ENCODE data around the gene CDKN2C.
"Not testable (repeated sequence)": the region's sequence is repeated elsewhere in the genome, so short reads cannot be mapped to it uniquely, and the experiment has no call there.

The CDKN2C gene

GRCh38 chr1:50949286-50949982 lies 20.6 kb upstream of the CDKN2C start:
- no peak for TF ChIP-seq CTCF (conservative IDR thresholded peaks at IDR 0.05; ENCODE audit: low read depth, low read length)
- DNase-seq (ENCODE audit: low read depth): no peak

GRCh38 chr1:50950396-50950795 lies 19.6 kb upstream of the CDKN2C start:
- TF ChIP-seq CTCF (conservative IDR thresholded peaks at IDR 0.05; ENCODE audit: low read depth, low read length): no peak
- no peak for DNase-seq (ENCODE audit: low read depth)
- no peak overlapping the region for H3K4me3 ChIP-seq (ENCODE audit: low read length)

More at GRCh38 chr1:50949286-50949982, 20.6 kb upstream of the CDKN2C start:
- H3K4me3 ChIP-seq (ENCODE audit: low read length): no peak overlapping the region

GRCh38 chr1:50952566-50952965 lies 17.5 kb upstream of the CDKN2C start:
- H3K4me3 ChIP-seq (ENCODE audit: low read length); DNase-seq (ENCODE audit: low read depth): not testable (repeated sequence)

GRCh38 chr1:50955116-50955515 lies 14.9 kb upstream of the CDKN2C start:
- no peak for DNase-seq (ENCODE audit: low read depth)
- H3K4me3 ChIP-seq (ENCODE audit: low read length): no peak overlapping the region
- TF ChIP-seq CTCF (conservative IDR thresholded peaks at IDR 0.05; ENCODE audit: low read depth, low read length): no peak

- no peak for DNase-seq (ENCODE audit: low read depth)
- H3K4me3 ChIP-seq (ENCODE audit: low read length): peak overlapping the region; percentile 97
- no peak for TF ChIP-seq CTCF (conservative IDR thresholded peaks at IDR 0.05; ENCODE audit: low read depth, low read length)
Measured at GRCh38 chr1:50959303-50959912, 10.6 kb upstream of the CDKN2C start.

- DNase-seq (ENCODE audit: low read depth): peak; percentile 92
- H3K4me3 ChIP-seq (ENCODE audit: low read length): peak within 1 kb of the TSS; percentile 97
- no peak for TF ChIP-seq CTCF (conservative IDR thresholded peaks at IDR 0.05; ENCODE audit: low read depth, low read length)
Measured at GRCh38 chr1:50959913-50960844, 9.9 kb upstream of the CDKN2C start, which contains the start of gene FAF1. TSS of gene FAF1 (minus strand) at chr1:50960267. CDS start at chr1:50959811, 456 bp downstream.

GRCh38 chr1:50964863-50965262 lies 5.2 kb upstream of the CDKN2C start:
- no peak for DNase-seq (ENCODE audit: low read depth)
- no peak overlapping the region for H3K4me3 ChIP-seq (ENCODE audit: low read length)
- TF ChIP-seq CTCF (conservative IDR thresholded peaks at IDR 0.05; ENCODE audit: low read depth, low read length): no peak
